OCI-LY1 (cell line): Measurements from ENCODE around the gene UNC13D.

Experiments
- H2AFZ ChIP-seq: fragments of 200-600 bp; sonication (generic), shearing (Covaris generic); 2 replicates; pipeline ENCODE4 v1.6.0; 2014; ENCODE audit warnings: antibody characterized with exemption, mild to moderate bottlenecking, low read length
- H3F3A ChIP-seq: fragments of 200-600 bp; sonication (generic), shearing (Covaris generic); 2 replicates; pipeline ENCODE4 v1.6.0; 2014; ENCODE audit warnings: mild to moderate bottlenecking, antibody characterized with exemption, low read length, moderate library complexity; ENCODE audit not compliant: insufficient read depth
- H3K27ac ChIP-seq: fragments of 200-600 bp; sonication (generic); 2 replicates; pipeline ENCODE4 v1.5.1; 2014; ENCODE audit warnings: low read length, mixed run types, mild to moderate bottlenecking, low read depth; ENCODE audit not compliant: poor library complexity, severe bottlenecking
- H3K27me3 ChIP-seq: fragments of 200-600 bp; sonication (generic); 2 replicates; pipeline ENCODE4 v1.6.0; 2014; ENCODE audit warnings: antibody characterized with exemption, mild to moderate bottlenecking, low read length, moderate library complexity; ENCODE audit not compliant: insufficient read depth
- H3K36me3 ChIP-seq: fragments of 200-600 bp; sonication (generic); 2 replicates; pipeline ENCODE4 v1.6.1; 2014; ENCODE audit warnings: mild to moderate bottlenecking, antibody characterized with exemption, low read length, moderate library complexity, mixed read lengths; ENCODE audit not compliant: insufficient read depth
- H3K4me1 ChIP-seq: fragments of 200-600 bp; sonication (generic); 2 replicates; pipeline ENCODE4 v1.5.1; 2014; ENCODE audit warnings: mild to moderate bottlenecking, low read length, moderate library complexity; ENCODE audit not compliant: insufficient read depth, severe bottlenecking
- H3K4me2 ChIP-seq: fragments of 200-600 bp; sonication (generic), shearing (Covaris generic); 2 replicates; pipeline ENCODE4 v1.6.1; 2014; ENCODE audit warnings: low read length
- H3K4me3 ChIP-seq: fragments of 200-600 bp; sonication (generic); 2 replicates; pipeline ENCODE4 v1.5.1; 2014; ENCODE audit warnings: low read length, low read depth, mild to moderate bottlenecking, mixed read lengths; ENCODE audit not compliant: poor library complexity, severe bottlenecking
- H3K79me2 ChIP-seq: fragments of 200-600 bp; shearing (Covaris generic); 2 replicates; pipeline ENCODE4 v1.6.1; 2016; ENCODE audit warnings: mixed run types, low read length, mixed read lengths; ENCODE audit not compliant: insufficient read depth
- H3K9ac ChIP-seq: fragments of 200-600 bp; sonication (generic), shearing (Covaris generic); 2 replicates; pipeline ENCODE4 v1.6.1; 2014; ENCODE audit warnings: mild to moderate bottlenecking, low read length, mixed read lengths
- H3K9me2 ChIP-seq: fragments of 200-600 bp; sonication (generic), shearing (Covaris generic); 2 replicates; pipeline ENCODE4 v1.6.1; 2014; ENCODE audit warnings: low read depth, mild to moderate bottlenecking, low read length, mixed read lengths
- H3K9me3 ChIP-seq: fragments of 200-600 bp; shearing (Covaris generic); 2 replicates; pipeline ENCODE4 v1.6.1; 2014; ENCODE audit warnings: low read length, mixed read lengths
- H4K20me1 ChIP-seq: fragments of 200-600 bp; sonication (generic), shearing (Covaris generic); 2 replicates; pipeline ENCODE4 v1.6.0; 2016; ENCODE audit warnings: mild to moderate bottlenecking, low read length; ENCODE audit not compliant: insufficient read depth
- EZH2 ChIP-seq: fragments of 200-600 bp; sonication (generic), shearing (Covaris generic); IDR thresholded peaks from 2 replicates; pipeline ENCODE4 v1.8.0; 2017; ENCODE audit warnings: borderline replicate concordance, mixed run types, mild to moderate bottlenecking, antibody characterized with exemption, low read length, moderate library complexity, mixed read lengths
- TF ChIP-seq, protein P1 (sequence below): fragments of 200-600 bp; sonication (generic), shearing (Covaris generic); IDR thresholded peaks from 2 replicates; pipeline ENCODE4 v1.5.1; 2017; ENCODE audit warnings: mild to moderate bottlenecking, antibody characterized with exemption, low read length, moderate library complexity, mixed read lengths

UNC13D gene

DNA sequence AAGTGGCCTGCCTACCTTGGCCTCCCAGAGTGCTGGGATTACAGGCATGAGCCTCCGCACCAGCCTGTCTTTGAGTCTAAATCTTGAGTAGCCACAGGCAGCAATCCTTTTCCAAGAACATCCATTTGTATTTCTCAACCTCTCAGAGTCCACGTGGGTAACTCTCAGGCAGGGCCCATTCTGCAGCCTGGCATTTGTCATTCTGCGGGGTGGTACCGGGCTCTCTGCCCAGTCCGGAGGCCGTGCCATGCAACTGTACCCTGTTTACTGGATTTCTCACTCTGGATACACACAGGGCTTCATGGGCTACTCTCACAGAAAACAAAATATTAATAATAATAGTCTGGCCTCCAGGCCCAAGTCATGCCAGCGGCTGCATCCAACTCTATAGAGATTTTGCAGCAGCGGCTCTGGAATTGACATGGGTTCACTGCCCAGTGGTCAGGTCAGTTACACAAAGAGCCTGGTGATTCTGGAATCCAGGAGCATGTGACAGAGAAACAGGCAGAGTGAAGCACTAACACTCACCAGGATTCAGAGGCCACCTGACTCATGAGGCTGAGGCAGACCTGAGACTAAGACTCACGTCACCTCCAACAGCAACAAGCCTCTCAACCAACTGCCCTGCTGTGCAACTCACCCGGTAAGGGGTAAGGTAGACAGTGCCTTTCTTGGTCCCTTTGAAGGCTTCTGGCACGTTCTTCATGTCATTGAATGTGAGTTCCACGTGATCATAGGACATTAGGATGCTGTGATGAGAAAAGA, 6.9 kb upstream of the UNC13D start:
- no peaks in the 10 kb centered on the region for H3K9me3 ChIP-seq
- no peaks in the 10 kb centered on the region for H3F3A ChIP-seq
- no peak overlapping the region for H3K4me2 ChIP-seq
- no peak for TF ChIP-seq EZH2
- TF ChIP-seq, protein P1, sequence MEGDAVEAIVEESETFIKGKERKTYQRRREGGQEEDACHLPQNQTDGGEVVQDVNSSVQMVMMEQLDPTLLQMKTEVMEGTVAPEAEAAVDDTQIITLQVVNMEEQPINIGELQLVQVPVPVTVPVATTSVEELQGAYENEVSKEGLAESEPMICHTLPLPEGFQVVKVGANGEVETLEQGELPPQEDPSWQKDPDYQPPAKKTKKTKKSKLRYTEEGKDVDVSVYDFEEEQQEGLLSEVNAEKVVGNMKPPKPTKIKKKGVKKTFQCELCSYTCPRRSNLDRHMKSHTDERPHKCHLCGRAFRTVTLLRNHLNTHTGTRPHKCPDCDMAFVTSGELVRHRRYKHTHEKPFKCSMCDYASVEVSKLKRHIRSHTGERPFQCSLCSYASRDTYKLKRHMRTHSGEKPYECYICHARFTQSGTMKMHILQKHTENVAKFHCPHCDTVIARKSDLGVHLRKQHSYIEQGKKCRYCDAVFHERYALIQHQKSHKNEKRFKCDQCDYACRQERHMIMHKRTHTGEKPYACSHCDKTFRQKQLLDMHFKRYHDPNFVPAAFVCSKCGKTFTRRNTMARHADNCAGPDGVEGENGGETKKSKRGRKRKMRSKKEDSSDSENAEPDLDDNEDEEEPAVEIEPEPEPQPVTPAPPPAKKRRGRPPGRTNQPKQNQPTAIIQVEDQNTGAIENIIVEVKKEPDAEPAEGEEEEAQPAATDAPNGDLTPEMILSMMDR: no peak
- H3K27me3 ChIP-seq: no peaks in the 10 kb centered on the region
- no peaks in the 10 kb centered on the region for H3K9me2 ChIP-seq
- no peaks in the 10 kb centered on the region for H4K20me1 ChIP-seq
- no peak overlapping the region for H3K27ac ChIP-seq
- peaks cover 48% of the 10 kb centered on the region; the same call in 1 of the 2 replicates for H3K36me3 ChIP-seq
- no peak overlapping the region for H2AFZ ChIP-seq
- H3K9ac ChIP-seq: no peak overlapping the region
- H3K4me1 ChIP-seq: peaks cover 10% of the 10 kb centered on the region
- H3K79me2 ChIP-seq: no peaks in the 10 kb centered on the region
- no peak overlapping the region for H3K4me3 ChIP-seq

DNA sequence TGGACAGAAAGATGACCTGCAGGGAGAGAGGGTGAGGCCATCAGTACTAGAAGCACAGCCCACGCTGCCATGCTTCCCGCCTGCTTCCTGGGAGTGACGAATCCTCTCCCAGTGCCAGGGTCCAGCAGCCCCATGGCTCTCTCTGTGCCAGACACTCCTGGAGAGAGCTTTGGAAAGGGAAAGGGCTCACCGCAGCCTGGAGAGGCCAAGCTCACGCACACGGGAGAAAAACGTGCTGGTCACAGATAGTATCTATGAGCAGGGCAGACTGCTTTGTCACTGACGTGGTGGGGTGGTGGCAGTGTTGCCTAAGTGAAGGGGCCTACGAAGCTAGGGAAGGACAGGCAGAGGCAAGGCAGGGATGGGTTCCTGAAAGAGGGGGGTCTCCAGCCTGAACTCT, 5.5 kb upstream of the UNC13D start:
- no peak overlapping the region for H3K27ac ChIP-seq
- TF ChIP-seq, protein P1: no peak
- no peak for TF ChIP-seq EZH2
- no peaks in the 10 kb centered on the region for H3K9me3 ChIP-seq
- H3F3A ChIP-seq: no peaks in the 10 kb centered on the region
- H4K20me1 ChIP-seq: no peaks in the 10 kb centered on the region
- no peaks in the 10 kb centered on the region for H3K79me2 ChIP-seq
- H3K36me3 ChIP-seq: peaks cover 53% of the 10 kb centered on the region; the same call in 1 of the 2 replicates
- peaks cover 15% of the 10 kb centered on the region for H3K4me1 ChIP-seq
- H3K9me2 ChIP-seq: no peaks in the 10 kb centered on the region
- no peaks in the 10 kb centered on the region for H3K27me3 ChIP-seq
- no peak overlapping the region for H3K4me2 ChIP-seq
- no peak overlapping the region for H3K4me3 ChIP-seq
- no peak overlapping the region for H2AFZ ChIP-seq
- H3K9ac ChIP-seq: no peak overlapping the region

DNA sequence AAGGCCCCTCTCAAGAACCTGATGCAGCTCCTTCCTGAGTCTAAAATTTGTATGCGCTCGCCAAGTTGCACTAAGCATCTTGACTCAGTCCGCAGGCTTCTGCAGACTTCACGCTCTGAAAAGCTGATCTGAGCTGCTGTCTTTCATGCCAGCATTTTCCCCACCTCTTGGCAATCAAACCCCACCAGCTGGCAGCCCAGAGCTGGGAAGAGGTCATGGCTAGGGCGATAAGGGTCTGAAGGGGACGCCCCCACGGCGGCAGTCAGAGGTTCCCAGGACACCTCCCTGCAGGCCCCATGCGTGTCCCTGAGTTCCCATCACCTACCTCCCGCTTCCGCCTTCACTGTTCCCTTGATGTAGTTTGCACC, 5.1 kb upstream of the UNC13D start:
- H3K27me3 ChIP-seq: no peaks in the 10 kb centered on the region
- H3K4me2 ChIP-seq: no peak overlapping the region
- no peaks in the 10 kb centered on the region for H3K79me2 ChIP-seq
- TF ChIP-seq, protein P1: no peak
- TF ChIP-seq EZH2: no peak
- H3K9me3 ChIP-seq: no peaks in the 10 kb centered on the region
- H3K36me3 ChIP-seq: peaks cover 53% of the 10 kb centered on the region; the same call in 1 of the 2 replicates
- H3K27ac ChIP-seq: no peak overlapping the region
- peaks cover 11% of the 10 kb centered on the region for H3K4me1 ChIP-seq
- no peaks in the 10 kb centered on the region for H4K20me1 ChIP-seq
- no peak overlapping the region for H3K4me3 ChIP-seq
- no peak overlapping the region for H2AFZ ChIP-seq
- H3F3A ChIP-seq: no peaks in the 10 kb centered on the region
- no peaks in the 10 kb centered on the region for H3K9me2 ChIP-seq
- H3K9ac ChIP-seq: no peak overlapping the region
